Choroid plexus epithelial cell (primary cell): ENCODE results near the gene FGR.
A peak's percentile ranks its signal among the peaks of the same experiment; 100 is the strongest.

ENCODE experiments used
- DNase-seq: peaks from one replicate; pipeline ENCODE4 v3.0.0-alpha.2; 2010; ENCODE audit warnings: low read depth
- H3K4me3 ChIP-seq: 2 replicates; pipeline ENCODE4 v1.5.1; 2011; ENCODE audit warnings: low read depth, mild to moderate bottlenecking, control low read depth, low read length, moderate library complexity
- CTCF ChIP-seq: conservative IDR thresholded peaks from 2 replicates; pipeline ENCODE4 v1.5.1; 2011; ENCODE audit warnings: low read depth, mild to moderate bottlenecking, control low read depth, inconsistent platforms, low read length, moderate library complexity

The FGR gene

GRCh38 chr1:27659497-27660299 is 24.7 kb upstream of the FGR start:
- TF ChIP-seq CTCF: no peak
- DNase-seq: peak; percentile 74
- H3K4me3 ChIP-seq: peak overlapping the region; percentile 53

- TF ChIP-seq CTCF: no peak
- no peak for DNase-seq
These were observed 24.0 kb upstream of the FGR start for GRCh38 chr1:27658951-27659496.

GRCh38 chr1:27656157-27656893 is 21.3 kb upstream of the FGR start:
- no peak overlapping the region for H3K4me3 ChIP-seq
- DNase-seq: peak; percentile 68
- no peak for TF ChIP-seq CTCF

More at GRCh38 chr1:27658951-27659496, 24.0 kb upstream of the FGR start:
- peak overlapping the region; percentile 53 for H3K4me3 ChIP-seq

GRCh38 chr1:27655151-27655937 is 20.4 kb upstream of the FGR start:
- no peak for DNase-seq
- H3K4me3 ChIP-seq: no peak overlapping the region
- no peak for TF ChIP-seq CTCF

GRCh38 chr1:27652111-27652864 is 17.3 kb upstream of the FGR start:
- no peak for DNase-seq
- TF ChIP-seq CTCF: no peak
- H3K4me3 ChIP-seq: no peak overlapping the region

GRCh38 chr1:27650539-27651175 is 15.7 kb upstream of the FGR start:
- peak; percentile 65 for DNase-seq
- no peak overlapping the region for H3K4me3 ChIP-seq
- no peak for TF ChIP-seq CTCF
